Panc1 (cell line): Measurements from ENCODE around the gene ROMO1. TPM values are rescaled to one million over a fixed set of nuclear protein-coding genes. Genes with fewer than 3 reads are reported as not detected.
"Not testable (repeated sequence)": the region's sequence is repeated elsewhere in the genome, so short reads cannot be mapped to it uniquely, and the experiment has no call there.

Experiments used
- ATAC-seq: fragments of 200-7000 bp; cut with Tn5 transposase; 2 replicates; pipeline ENCODE4 v1.9.1; 2020; ENCODE audit warnings: mild to moderate bottlenecking, moderate library complexity
- BruUV-seq: library from RNA; stranded (reverse); fragments of 400-500 nt; replicated peaks from 2 replicates; lab custom pipeline; 2021; lab: Mats Ljungman, UMichigan
- CTCF ChIA-PET: fragments of 300-600 bp; sonication (Branson Sonifier 250); formaldehyde crosslinking; loops from one replicate; lab custom pipeline; 2022; ENCODE audit warnings: antibody characterized with exemption; lab: Charles Lee
- POLR2A ChIA-PET: fragments of 300-600 bp; sonication (Branson Sonifier 250); formaldehyde crosslinking; loops from one replicate; lab custom pipeline; 2022; ENCODE audit warnings: antibody characterized with exemption; lab: Charles Lee
- DNase-seq: peaks from one replicate; pipeline ENCODE4 v3.0.0-alpha.2; 2010; ENCODE audit warnings: low read depth, low spot score
- H3K27ac ChIP-seq: 2 replicates; pipeline ENCODE4 v1.5.1; 2011; ENCODE audit warnings: mild to moderate bottlenecking, low read length, inconsistent platforms
- H3K27me3 ChIP-seq: fragments of 200-500 bp; sonication (Bioruptor generic); 2 replicates; pipeline ENCODE4 v1.6.0; 2014; ENCODE audit warnings: low read length, inconsistent platforms; ENCODE audit not compliant: control insufficient read depth, insufficient read depth
- H3K36me3 ChIP-seq: fragments of 200-500 bp; sonication (Bioruptor generic); 2 replicates; pipeline ENCODE4 v1.5.1; 2014; ENCODE audit warnings: inconsistent platforms, mild to moderate bottlenecking, low read length, moderate library complexity; ENCODE audit not compliant: control insufficient read depth, insufficient read depth
- H3K4me1 ChIP-seq: 2 replicates; pipeline ENCODE4 v1.5.1; 2011; ENCODE audit warnings: inconsistent platforms, mild to moderate bottlenecking, low read length, moderate library complexity; ENCODE audit not compliant: control insufficient read depth, insufficient read depth
- H3K4me3 ChIP-seq, 2 experiments: 2 replicates each; pipeline ENCODE4 v1.5.1; 2011 to 2012; ENCODE audit warnings: low read depth in 2 of 2, low read length in 2 of 2, mild to moderate bottlenecking in 2 of 2, inconsistent platforms in 1 of 2, moderate library complexity in 1 of 2
- H3K9me3 ChIP-seq: fragments of 200-500 bp; sonication (Bioruptor generic); 2 replicates; pipeline ENCODE4 v1.5.1; 2014; ENCODE audit warnings: low read depth, mild to moderate bottlenecking, inconsistent platforms, low read length, moderate library complexity; ENCODE audit not compliant: control insufficient read depth, insufficient read depth
- POLR2AphosphoS5 ChIP-seq: IDR thresholded peaks from 2 replicates; pipeline ENCODE4 v1.6.1; 2012; ENCODE audit warnings: mild to moderate bottlenecking, low read depth, low read length, moderate library complexity
- SIN3A ChIP-seq: IDR thresholded peaks from 2 replicates; pipeline ENCODE4 v1.6.1; 2012; ENCODE audit warnings: low read depth, mild to moderate bottlenecking, low read length, moderate library complexity, borderline replicate concordance; ENCODE audit not compliant: insufficient read depth
- TCF7L2 ChIP-seq: IDR thresholded peaks from 2 replicates; pipeline ENCODE4 v1.6.1; 2011; ENCODE audit warnings: mild to moderate bottlenecking, low read depth, low read length, inconsistent platforms
- in situ Hi-C: cut with HindIII; loops from 2 replicates; pipeline ENCODE4 v1.10.0; 2016; ENCODE audit warnings: low sequenced_read_pairs, low pct_unique_long_range_greater_than_20kb
- intact Hi-C: fragments of 100-400 bp; cut with micrococcal nuclease; formaldehyde crosslinking; loops from one replicate; pipeline ENCODE4 v1.10.0; 2022; ENCODE audit not compliant: unreplicated experiment
- total RNA-seq: library from RNA; stranded (reverse); gene quantifications from one replicate; pipeline ENCODE4 v1.2.1, GENCODE V29; 2021; ENCODE audit not compliant: unreplicated experiment
- TF ChIP-seq, protein P1 (sequence below): fragments of 450-650 bp; IDR thresholded peaks from 2 replicates; pipeline ENCODE4 v1.5.1; 2017; ENCODE audit warnings: mild to moderate bottlenecking
- TF ChIP-seq, protein P2 (sequence below), 2 experiments: IDR thresholded peaks; 2 replicates each; pipeline ENCODE4 v1.6.1; 2011 to 2012; ENCODE audit warnings: low read depth in 2 of 2, control low read depth in 1 of 2, low read length in 1 of 2, mild to moderate bottlenecking in 1 of 2, moderate library complexity in 1 of 2; ENCODE audit not compliant: insufficient read depth in 1 of 2

The ROMO1 gene
- total RNA-seq, 1 experiment from 2014 or later = 319 TPM

DNA sequence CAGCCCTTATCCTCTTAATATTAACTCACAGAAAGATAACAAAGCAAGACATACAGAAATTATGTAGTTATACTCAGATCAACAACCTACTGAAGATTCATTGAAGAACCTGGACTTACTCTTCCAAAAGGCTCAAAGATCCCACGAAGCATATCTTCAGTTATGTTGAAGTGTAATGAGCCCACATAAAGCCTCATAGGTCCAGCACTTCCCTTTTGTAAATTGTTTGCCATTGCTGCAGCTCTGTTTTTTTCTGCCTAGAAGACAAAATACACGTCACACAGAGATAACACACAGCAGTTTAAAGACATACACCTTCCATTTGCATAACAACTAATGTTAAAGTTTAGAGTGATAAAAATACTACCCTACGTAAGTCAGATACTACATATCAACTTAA is 22.4 kb downstream of the ROMO1 start:
- no TSS peak for BruUV-seq
- POLR2A ChIA-PET = no interaction called here

DNA sequence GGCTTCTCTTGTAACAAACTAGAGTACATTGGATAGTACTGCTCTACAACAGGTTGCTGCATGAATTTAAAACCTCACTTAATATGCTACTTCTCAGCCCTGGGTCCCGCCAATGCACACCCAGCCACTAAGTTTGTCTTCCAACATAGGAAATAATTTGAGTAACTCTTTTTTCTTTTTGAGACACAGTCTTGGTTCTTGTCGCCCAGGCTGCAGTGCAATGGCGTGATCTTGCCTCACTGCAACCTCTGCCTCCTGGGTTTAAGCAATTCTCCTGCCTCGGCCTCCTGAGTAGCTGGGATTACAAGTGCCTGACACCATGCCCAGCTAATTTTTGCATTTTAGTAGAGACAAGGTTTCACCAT is 24.1 kb downstream of the ROMO1 start:
- ATAC-seq, intact Hi-C loops, CTCF ChIA-PET, BruUV-seq, H3K27ac ChIP-seq, DNase-seq, H3K9me3 ChIP-seq, H3K4me3 ChIP-seq, H3K4me1 ChIP-seq, in situ Hi-C loops, H3K27me3 ChIP-seq: not testable (repeated sequence)
- peaks cover 40% of the 10 kb centered on the region for H3K36me3 ChIP-seq
- POLR2A ChIA-PET = interaction anchor here (0.6 kb wide), 1 partner anchor 12 kb away, joined by 3 read pairs; no protein-coding TSS in a partner anchor

More for the DNA sequence above, 22.4 kb downstream of the ROMO1 start:
- CTCF ChIA-PET = no interaction called here
- TF ChIP-seq POLR2AphosphoS5 (0 out of 2 replicates have a peak, but pooled peaks have one; percentile 21), SIN3A (no peak)
- no peak for DNase-seq
- no peaks in the 10 kb centered on the region for H3K9me3 ChIP-seq
- no peak for ATAC-seq
- peaks cover 38% of the 10 kb centered on the region for H3K36me3 ChIP-seq
- in situ Hi-C loops (no loop called here), intact Hi-C loops (no loop called here)
- H3K27ac ChIP-seq = no peak overlapping the region
- no peak overlapping the region for H3K4me3 ChIP-seq
- no peaks in the 10 kb centered on the region for H3K27me3 ChIP-seq
- H3K4me1 ChIP-seq = no peaks in the 10 kb centered on the region

DNA sequence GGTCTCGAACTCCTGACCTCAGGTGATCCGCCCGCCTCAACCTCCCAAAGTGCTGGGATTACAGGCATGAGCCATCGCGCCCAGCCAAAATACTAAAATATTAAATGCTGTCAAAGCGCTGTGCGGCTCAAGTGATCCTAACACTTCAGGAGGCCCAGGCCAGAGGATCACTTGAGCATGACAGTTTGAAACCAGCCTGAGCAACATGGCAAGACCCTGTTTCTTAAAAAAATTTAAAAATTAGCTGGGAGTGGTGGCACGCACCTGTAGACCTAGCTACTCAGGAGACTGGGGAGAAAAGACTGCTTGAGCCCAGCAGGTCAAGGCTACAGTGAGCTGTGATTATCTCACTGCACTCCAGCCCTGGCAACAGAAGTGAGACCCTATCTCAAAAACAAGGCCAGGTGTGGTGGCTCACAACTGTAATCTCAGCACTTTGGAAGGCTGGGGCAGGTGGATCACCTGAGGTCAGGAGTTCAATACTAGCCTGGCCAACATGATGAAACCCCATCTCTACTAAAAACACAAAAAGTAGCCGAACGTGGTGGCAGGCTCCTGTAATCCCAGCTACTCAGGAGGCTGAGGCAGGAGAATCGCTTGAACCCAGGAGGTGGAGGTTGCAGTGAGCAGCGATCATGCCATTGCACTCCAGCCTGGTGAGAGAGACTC is 24.6 kb downstream of the ROMO1 start:
- H3K27me3 ChIP-seq, in situ Hi-C loops, ATAC-seq, H3K4me1 ChIP-seq, H3K4me3 ChIP-seq, H3K27ac ChIP-seq, H3K9me3 ChIP-seq, intact Hi-C loops, DNase-seq, CTCF ChIA-PET, BruUV-seq: not testable (repeated sequence)
- POLR2A ChIA-PET = interaction anchor here (0.7 kb wide), 1 partner anchor 13 kb away, joined by 5 read pairs; no protein-coding TSS in a partner anchor
- peaks cover 43% of the 10 kb centered on the region for H3K36me3 ChIP-seq

DNA sequence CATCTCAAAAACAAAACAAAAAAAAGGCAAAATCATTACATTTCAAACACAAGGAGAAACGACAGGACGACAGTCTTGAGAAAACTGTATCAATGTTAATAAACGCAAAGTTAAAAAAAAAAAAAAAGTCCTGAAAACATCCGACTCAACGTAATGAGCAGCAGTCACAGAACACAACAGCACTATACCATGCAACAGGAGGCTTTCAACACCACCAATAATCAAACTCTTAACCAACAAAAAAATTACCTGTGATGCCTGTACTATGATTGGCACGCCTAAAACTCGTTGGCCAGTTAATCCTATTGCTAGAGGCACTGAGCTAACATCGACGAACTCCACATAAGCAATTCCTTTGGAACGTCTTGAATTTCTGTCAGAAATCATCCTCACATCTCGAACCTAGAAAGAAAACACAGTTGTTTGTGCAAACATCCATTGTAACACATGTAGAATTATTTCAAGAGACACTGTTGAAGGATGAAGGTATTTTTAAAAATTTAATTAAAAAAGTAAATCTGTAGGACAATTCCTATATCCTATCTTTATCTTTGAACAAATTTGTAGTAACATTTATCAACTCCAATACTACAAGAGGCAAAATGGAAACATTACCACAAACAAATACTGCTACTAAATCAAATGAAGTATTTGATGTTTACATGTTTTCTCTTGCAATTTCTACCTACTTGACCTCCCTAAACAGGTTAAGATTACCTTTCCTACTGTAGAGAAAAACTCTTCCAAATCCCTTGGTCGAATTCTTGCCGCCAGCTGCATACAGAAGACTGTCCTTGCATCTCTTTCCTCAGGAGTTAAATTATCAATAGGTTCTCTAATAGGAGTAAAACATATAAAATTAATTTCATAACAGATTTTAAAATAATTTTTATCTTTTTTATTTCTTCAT is 25.4 kb downstream of the ROMO1 start:
- Histone ChIP-seq H3K36me3 (peaks cover 51% of the 10 kb centered on the region), H3K4me1 (no peaks in the 10 kb centered on the region), H3K27ac (no peak overlapping the region), H3K27me3 (no peaks in the 10 kb centered on the region), H3K4me3 (no peak overlapping the region), H3K9me3 (no peaks in the 10 kb centered on the region)
- TF ChIP-seq, protein P1, sequence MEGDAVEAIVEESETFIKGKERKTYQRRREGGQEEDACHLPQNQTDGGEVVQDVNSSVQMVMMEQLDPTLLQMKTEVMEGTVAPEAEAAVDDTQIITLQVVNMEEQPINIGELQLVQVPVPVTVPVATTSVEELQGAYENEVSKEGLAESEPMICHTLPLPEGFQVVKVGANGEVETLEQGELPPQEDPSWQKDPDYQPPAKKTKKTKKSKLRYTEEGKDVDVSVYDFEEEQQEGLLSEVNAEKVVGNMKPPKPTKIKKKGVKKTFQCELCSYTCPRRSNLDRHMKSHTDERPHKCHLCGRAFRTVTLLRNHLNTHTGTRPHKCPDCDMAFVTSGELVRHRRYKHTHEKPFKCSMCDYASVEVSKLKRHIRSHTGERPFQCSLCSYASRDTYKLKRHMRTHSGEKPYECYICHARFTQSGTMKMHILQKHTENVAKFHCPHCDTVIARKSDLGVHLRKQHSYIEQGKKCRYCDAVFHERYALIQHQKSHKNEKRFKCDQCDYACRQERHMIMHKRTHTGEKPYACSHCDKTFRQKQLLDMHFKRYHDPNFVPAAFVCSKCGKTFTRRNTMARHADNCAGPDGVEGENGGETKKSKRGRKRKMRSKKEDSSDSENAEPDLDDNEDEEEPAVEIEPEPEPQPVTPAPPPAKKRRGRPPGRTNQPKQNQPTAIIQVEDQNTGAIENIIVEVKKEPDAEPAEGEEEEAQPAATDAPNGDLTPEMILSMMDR = no peak
- TF ChIP-seq, protein P2, sequence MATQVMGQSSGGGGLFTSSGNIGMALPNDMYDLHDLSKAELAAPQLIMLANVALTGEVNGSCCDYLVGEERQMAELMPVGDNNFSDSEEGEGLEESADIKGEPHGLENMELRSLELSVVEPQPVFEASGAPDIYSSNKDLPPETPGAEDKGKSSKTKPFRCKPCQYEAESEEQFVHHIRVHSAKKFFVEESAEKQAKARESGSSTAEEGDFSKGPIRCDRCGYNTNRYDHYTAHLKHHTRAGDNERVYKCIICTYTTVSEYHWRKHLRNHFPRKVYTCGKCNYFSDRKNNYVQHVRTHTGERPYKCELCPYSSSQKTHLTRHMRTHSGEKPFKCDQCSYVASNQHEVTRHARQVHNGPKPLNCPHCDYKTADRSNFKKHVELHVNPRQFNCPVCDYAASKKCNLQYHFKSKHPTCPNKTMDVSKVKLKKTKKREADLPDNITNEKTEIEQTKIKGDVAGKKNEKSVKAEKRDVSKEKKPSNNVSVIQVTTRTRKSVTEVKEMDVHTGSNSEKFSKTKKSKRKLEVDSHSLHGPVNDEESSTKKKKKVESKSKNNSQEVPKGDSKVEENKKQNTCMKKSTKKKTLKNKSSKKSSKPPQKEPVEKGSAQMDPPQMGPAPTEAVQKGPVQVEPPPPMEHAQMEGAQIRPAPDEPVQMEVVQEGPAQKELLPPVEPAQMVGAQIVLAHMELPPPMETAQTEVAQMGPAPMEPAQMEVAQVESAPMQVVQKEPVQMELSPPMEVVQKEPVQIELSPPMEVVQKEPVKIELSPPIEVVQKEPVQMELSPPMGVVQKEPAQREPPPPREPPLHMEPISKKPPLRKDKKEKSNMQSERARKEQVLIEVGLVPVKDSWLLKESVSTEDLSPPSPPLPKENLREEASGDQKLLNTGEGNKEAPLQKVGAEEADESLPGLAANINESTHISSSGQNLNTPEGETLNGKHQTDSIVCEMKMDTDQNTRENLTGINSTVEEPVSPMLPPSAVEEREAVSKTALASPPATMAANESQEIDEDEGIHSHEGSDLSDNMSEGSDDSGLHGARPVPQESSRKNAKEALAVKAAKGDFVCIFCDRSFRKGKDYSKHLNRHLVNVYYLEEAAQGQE (IDR thresholded peaks at IDR 0.05; ENCODE audit: insufficient read depth in 1 of 2, low read depth in 2 of 2, low read length in 1 of 2) = no peak
- no peak for TF ChIP-seq POLR2AphosphoS5
- TF ChIP-seq SIN3A = no peak
- TF ChIP-seq TCF7L2 = no peak
- ChIA-PET CTCF (no interaction called here), POLR2A (interaction anchor here (0.5 to 0.7 kb wide), 2 partner anchors 11 to 14 kb away, joined by 5 read pairs; no protein-coding TSS in a partner anchor)
- DNase-seq (no peak), ATAC-seq (no peak)
- no TSS peak for BruUV-seq
- intact Hi-C loops (no loop called here), in situ Hi-C loops (no loop called here)
